Measurements from ENCODE around the gene PARVA.

Gene PARVA

GRCh38 chr11:12564012-12564411, 186.6 kb downstream of the PARVA start:
- no peak overlapping the region for H3K4me3 ChIP-seq (ENCODE audit: low read length)
- DNase-seq (ENCODE audit: low read depth), result no peak
- TF ChIP-seq CTCF (IDR thresholded peaks at IDR 0.05; ENCODE audit: insufficient read depth, low read depth, low read length, missing control alignments), result no peak

- no peak for TF ChIP-seq CTCF (IDR thresholded peaks at IDR 0.05; ENCODE audit: insufficient read depth, low read depth, low read length, missing control alignments)
- no peak for DNase-seq (ENCODE audit: low read depth)
- no peak overlapping the region for H3K4me3 ChIP-seq (ENCODE audit: low read length)
Observed at GRCh38 chr11:12565406-12565805, 188.0 kb downstream of the PARVA start.

GRCh38 chr11:12567746-12568460, 190.5 kb downstream of the PARVA start:
- H3K4me3 ChIP-seq (ENCODE audit: low read length), result no peak overlapping the region
- no peak for TF ChIP-seq CTCF (IDR thresholded peaks at IDR 0.05; ENCODE audit: insufficient read depth, low read depth, low read length, missing control alignments)
- no peak for DNase-seq (ENCODE audit: low read depth)

DNA sequence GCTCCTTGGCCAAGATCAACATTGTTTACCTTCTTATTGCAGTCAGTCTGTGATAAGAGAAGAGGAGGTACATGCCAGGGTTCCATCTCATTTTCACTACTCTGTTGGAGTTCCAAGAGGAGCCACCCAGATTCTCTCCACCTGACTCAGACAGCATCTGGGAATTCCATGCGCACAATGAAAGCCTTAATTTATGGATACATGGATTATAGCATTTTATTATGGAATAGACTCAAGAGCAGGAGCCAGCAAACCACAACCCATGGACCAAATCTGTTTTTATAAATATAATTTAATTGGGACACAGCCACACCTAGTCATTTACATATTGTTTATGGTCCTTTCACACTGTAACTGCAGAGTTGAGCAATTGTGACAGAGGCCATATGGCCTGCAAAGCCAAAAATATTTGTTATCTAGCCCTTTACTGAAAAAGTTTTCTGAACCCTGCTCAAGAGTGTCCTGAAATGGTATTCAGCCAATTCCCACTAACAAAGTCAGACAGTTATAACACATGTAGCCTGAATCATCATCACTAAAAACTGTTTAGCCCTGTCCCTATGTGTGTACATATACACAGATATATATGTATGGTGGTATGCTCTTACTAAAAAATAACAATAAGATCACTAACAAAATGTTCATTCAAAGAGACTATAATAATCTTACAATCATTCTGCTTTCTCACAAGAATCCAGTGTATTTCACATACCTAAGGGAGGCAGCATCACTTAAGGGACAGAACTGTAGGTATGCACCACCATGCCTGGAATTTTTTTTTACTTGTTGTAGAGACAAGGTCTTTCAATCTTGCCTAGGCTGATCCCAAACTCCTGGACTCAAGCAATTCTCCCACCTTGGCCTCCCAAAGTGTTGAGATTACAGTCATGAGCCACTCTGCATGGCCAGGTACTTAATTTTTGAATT, 192.4 kb downstream of the PARVA start:
- no peak for TF ChIP-seq CTCF (IDR thresholded peaks at IDR 0.05; ENCODE audit: insufficient read depth, low read depth, low read length, missing control alignments)
- no peak for DNase-seq (ENCODE audit: low read depth)
- no peak overlapping the region for H3K4me3 ChIP-seq (ENCODE audit: low read length)

DNA sequence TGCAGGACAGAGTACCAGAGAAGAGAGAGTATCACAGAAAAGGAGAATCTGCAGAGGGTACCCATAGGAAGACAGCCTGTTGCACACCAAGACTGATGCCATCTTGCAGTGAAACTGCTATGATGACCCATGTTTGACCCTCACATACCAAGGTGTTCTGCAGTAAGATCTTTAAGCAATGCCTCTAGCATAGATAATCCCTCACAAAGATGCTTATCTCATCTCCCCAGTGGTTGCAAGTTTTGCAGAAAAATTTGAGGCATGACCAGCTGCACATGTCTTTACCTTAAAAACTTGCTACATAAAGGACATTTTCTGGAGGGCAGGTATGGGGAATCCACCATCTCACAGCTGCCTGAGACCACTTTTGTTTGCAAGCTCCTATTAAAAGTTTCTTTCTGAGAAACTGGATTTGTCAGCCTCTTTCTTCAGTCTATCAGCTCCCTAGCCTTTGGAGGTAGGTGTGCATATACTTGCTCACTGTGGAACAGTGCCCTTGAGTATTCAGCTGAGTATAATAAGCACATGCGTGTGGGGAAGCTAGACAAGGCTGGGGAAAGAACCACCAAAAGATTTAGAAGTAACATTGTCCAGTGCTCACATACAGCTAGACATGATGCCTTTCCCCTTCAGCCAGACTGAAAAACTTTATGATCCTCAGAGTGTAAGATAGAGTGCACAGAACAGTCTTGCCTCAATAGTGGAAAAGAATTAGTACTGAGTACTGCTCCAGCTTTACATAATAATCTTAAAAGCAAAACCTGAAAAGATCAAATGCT, 196.5 kb downstream of the PARVA start:
- no peak overlapping the region for H3K4me3 ChIP-seq (ENCODE audit: low read length)
- DNase-seq (ENCODE audit: low read depth), result no peak
- no peak for TF ChIP-seq CTCF (IDR thresholded peaks at IDR 0.05; ENCODE audit: insufficient read depth, low read depth, low read length, missing control alignments)

GRCh38 chr11:12577725-12578644, 200.6 kb downstream of the PARVA start:
- TF ChIP-seq CTCF (IDR thresholded peaks at IDR 0.05; ENCODE audit: insufficient read depth, low read depth, low read length, missing control alignments), result no peak
- DNase-seq (ENCODE audit: low read depth), result no peak
- no peak overlapping the region for H3K4me3 ChIP-seq (ENCODE audit: low read length)
